ENCODE results near the gene IGFBP7. TPM values are rescaled to one million over a fixed set of nuclear protein-coding genes. Genes with fewer than 3 reads are reported as not detected.

IGFBP7 gene
- polyA plus RNA-seq, 1 experiment = 655 TPM

DNA sequence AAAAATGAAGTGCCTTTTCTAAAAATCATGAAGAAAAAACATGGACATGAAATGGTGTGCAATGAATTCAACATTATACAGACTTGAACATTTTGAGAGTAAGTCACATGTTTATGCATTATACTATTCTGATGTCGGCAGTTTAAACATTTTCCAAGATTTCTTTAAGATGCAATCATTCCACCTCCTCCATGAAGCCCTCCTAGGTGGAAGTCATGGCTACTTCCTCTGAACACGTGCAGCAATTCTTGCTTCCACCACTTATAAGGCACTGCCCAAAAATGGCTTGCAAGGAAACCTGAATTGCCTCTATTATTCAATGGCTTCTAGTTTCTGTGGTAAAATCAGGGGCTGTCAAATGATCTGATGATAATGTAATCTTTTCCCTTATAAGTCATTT is 25.8 kb downstream of the IGFBP7 start:
- Histone ChIP-seq H3K9me3 (ENCODE audit: control insufficient read depth, insufficient read depth, low read length) (no peaks in the 10 kb centered on the region), H3K27ac (ENCODE audit: low read depth, low read length) (no peak overlapping the region), H3K4me3 (ENCODE audit: low read depth, low read length) (no peak overlapping the region), H3K27me3 (ENCODE audit: control insufficient read depth, insufficient read depth, low read length) (no peaks in the 10 kb centered on the region)
- CTCF ChIA-PET = no interaction called here
- TF ChIP-seq, protein P1, sequence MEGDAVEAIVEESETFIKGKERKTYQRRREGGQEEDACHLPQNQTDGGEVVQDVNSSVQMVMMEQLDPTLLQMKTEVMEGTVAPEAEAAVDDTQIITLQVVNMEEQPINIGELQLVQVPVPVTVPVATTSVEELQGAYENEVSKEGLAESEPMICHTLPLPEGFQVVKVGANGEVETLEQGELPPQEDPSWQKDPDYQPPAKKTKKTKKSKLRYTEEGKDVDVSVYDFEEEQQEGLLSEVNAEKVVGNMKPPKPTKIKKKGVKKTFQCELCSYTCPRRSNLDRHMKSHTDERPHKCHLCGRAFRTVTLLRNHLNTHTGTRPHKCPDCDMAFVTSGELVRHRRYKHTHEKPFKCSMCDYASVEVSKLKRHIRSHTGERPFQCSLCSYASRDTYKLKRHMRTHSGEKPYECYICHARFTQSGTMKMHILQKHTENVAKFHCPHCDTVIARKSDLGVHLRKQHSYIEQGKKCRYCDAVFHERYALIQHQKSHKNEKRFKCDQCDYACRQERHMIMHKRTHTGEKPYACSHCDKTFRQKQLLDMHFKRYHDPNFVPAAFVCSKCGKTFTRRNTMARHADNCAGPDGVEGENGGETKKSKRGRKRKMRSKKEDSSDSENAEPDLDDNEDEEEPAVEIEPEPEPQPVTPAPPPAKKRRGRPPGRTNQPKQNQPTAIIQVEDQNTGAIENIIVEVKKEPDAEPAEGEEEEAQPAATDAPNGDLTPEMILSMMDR (IDR thresholded peaks at IDR 0.05; ENCODE audit: low read depth, low read length) = no peak
- POLR2A ChIA-PET = no interaction called here
- no peak for DNase-seq (ENCODE audit: low read depth, low spot score)

- no peak overlapping the region for H3K4me3 ChIP-seq (ENCODE audit: low read depth, low read length)
- H3K27me3 ChIP-seq (ENCODE audit: control insufficient read depth, insufficient read depth, low read length) = no peaks in the 10 kb centered on the region
- POLR2A ChIA-PET = interaction anchor here (3.1 to 3.6 kb wide), 2 partner anchors 20 to 26 kb away, joined by 24 to 49 read pairs; partner anchors contain the start of gene IGFBP7
- H3K9me3 ChIP-seq (ENCODE audit: control insufficient read depth, insufficient read depth, low read length) = no peaks in the 10 kb centered on the region
- CTCF ChIA-PET = interaction anchor here (0.9 to 2.0 kb wide), 3 partner anchors 46 to 81 kb away, joined by 3 to 15 read pairs (median 3); no protein-coding TSS in a partner anchor
- no peak for DNase-seq (ENCODE audit: low read depth, low spot score)
- TF ChIP-seq, protein P1 (IDR thresholded peaks at IDR 0.05; ENCODE audit: low read depth, low read length) = no peak
- H3K27ac ChIP-seq (ENCODE audit: low read depth, low read length) = no peak overlapping the region
Observed at GRCh38 chr4:57083090-57083489, 27.1 kb downstream of the IGFBP7 start.

DNA sequence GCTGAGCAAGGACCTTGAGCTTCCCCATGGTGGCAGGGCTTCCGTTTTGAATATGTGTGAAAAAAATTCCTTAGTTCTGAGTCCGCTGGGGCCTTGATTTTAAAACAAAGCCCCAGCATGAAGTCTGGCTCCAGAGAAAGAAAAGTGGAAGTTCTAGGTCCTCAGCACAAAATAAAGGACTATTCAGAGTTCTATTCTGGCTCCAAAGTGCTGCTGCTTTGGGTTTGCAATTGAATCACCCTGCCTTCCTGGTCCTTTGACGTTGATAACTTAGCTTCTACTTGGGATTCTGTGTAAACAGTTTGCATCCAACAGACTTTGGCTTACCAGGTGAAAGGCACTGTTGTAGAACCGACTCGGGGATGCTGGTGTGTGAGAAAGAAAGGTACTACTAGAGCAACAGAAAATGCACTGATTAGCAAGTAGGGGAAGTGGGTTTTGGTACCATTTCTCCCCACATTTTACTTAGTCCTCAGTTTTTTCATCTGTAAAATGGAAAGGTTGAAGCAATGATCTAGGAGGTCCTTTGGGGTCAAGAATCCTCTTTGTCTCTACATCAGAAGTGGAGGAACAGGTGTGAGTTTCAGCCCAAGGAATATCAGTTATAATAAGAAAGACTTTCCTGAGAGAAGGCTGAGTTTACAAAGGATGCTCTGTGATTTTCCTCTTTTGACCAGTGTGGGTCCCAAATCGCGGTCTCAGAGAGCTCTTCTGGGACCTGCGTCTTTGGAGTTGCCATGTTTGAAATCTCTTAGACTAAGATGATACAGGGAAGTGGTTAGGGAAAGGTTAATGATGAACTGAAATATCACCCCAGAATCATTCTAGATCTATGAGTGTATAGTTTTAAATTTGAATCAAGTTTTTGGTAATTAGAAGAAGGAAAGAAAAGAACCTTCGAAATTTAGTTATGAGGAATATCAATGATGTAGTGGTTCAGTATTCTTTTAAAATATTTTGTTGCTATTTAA is 28.2 kb downstream of the IGFBP7 start:
- CTCF ChIA-PET = interaction anchor here (1.0 to 2.1 kb wide), 6 partner anchors 11 to 82 kb away, joined by 3 to 15 read pairs (median 4); partner anchors contain the start of gene IGFBP7
- no peak overlapping the region for H3K4me3 ChIP-seq (ENCODE audit: low read depth, low read length)
- POLR2A ChIA-PET = interaction anchor here (0.6 to 3.6 kb wide), 10 partner anchors 9 to 103 kb away, joined by 3 to 49 read pairs (median 10); partner anchors contain the start of genes IGFBP7, NOA1 and POLR2B
- DNase-seq (ENCODE audit: low read depth, low spot score) = no peak
- H3K27me3 ChIP-seq (ENCODE audit: control insufficient read depth, insufficient read depth, low read length) = no peaks in the 10 kb centered on the region
- TF ChIP-seq, protein P1 (IDR thresholded peaks at IDR 0.05; ENCODE audit: low read depth, low read length) = no peak
- no peaks in the 10 kb centered on the region for H3K9me3 ChIP-seq (ENCODE audit: control insufficient read depth, insufficient read depth, low read length)
- peak overlapping the region; percentile 91 for H3K27ac ChIP-seq (ENCODE audit: low read depth, low read length)

- DNase-seq (ENCODE audit: low read depth, low spot score) = peak; percentile 91
- ChIA-PET CTCF (interaction anchor here (1.0 to 2.1 kb wide), 3 partner anchors 30 to 82 kb away, joined by 3 to 11 read pairs (median 4); partner anchors contain the start of gene IGFBP7), POLR2A (interaction anchor here (0.6 to 3.6 kb wide), 13 partner anchors 9 to 103 kb away, joined by 3 to 49 read pairs (median 7); partner anchors contain the start of genes IGFBP7, NOA1 and POLR2B)
- no peak overlapping the region for H3K4me3 ChIP-seq (ENCODE audit: low read depth, low read length)
- TF ChIP-seq, protein P1 (IDR thresholded peaks at IDR 0.05; ENCODE audit: low read depth, low read length) = no peak
- H3K9me3 ChIP-seq (ENCODE audit: control insufficient read depth, insufficient read depth, low read length) = no peaks in the 10 kb centered on the region
- H3K27me3 ChIP-seq (ENCODE audit: control insufficient read depth, insufficient read depth, low read length) = no peaks in the 10 kb centered on the region
- H3K27ac ChIP-seq (ENCODE audit: low read depth, low read length) = peak overlapping the region; percentile 91
Observed at GRCh38 chr4:57080781-57081650, 29.2 kb downstream of the IGFBP7 start.
